Gastroesophageal sphincter (tissue), 4 donors: ENCODE data around the gene FIBP. TPM values are rescaled to one million over a fixed set of nuclear protein-coding genes. Genes with fewer than 3 reads are reported as not detected.
A peak's percentile ranks its signal among the peaks of the same experiment; 100 is the strongest.

Experiments
- ATAC-seq: fragments of 150-250 bp; one replicate; pipeline ENCODE4 v1.9.1; 2016; ENCODE audit warnings: mild to moderate bottlenecking, moderate library complexity
- H3K27ac ChIP-seq, 4 donors: fragments of 200-600 bp; sonication (generic) in 3 of 4; 1 replicate in 3 of 4; 2 replicates in 1 of 4; pipeline ENCODE4 v1.5.1; 2016 to 2019
- H3K27me3 ChIP-seq: fragments of 200-600 bp; sonication (generic); one replicate; pipeline ENCODE4 v1.5.1; 2019
- H3K36me3 ChIP-seq, 2 donors: fragments of 200-600 bp; sonication (generic); one replicate each; pipeline ENCODE4 v1.5.1; 2019; ENCODE audit warnings: control low read depth in 1 of 2
- H3K4me1 ChIP-seq, 3 donors: fragments of 200-600 bp; sonication (generic); 1 replicate in 2 of 3; 2 replicates in 1 of 3; pipeline ENCODE4 v1.5.1; 2016 to 2019; ENCODE audit warnings: control low read depth in 2 of 3
- H3K4me3 ChIP-seq, 2 donors: fragments of 200-600 bp; sonication (generic); one replicate each; pipeline ENCODE4 v1.5.1; 2019; ENCODE audit warnings: mild to moderate bottlenecking in 1 of 2, moderate library complexity in 1 of 2
- H3K9me3 ChIP-seq, 3 donors: fragments of 200-600 bp; sonication (generic); one replicate each; pipeline ENCODE4 v1.5.1; 2017 to 2019; ENCODE audit warnings: control low read depth in 2 of 3
- EP300 ChIP-seq: sonication (generic); formaldehyde crosslinking; IDR thresholded peaks from one replicate; pipeline ENCODE4 v1.6.1; 2017; ENCODE audit warnings: antibody characterized with exemption, mild to moderate bottlenecking
- POLR2A ChIP-seq, 2 donors: fragments of 450-650 bp; IDR thresholded peaks; one replicate each; pipeline ENCODE4 v1.6.1; 2017; ENCODE audit warnings: antibody characterized with exemption in 2 of 2, mild to moderate bottlenecking in 2 of 2, moderate library complexity in 1 of 2
- POLR2AphosphoS5 ChIP-seq: sonication (generic); formaldehyde crosslinking; IDR thresholded peaks from one replicate; pipeline ENCODE4 v1.6.1; 2017; ENCODE audit warnings: antibody characterized with exemption
- WGBS, 2 donors: methylation state at CpG; one replicate each; pipeline ENCODE4 v1.1.5; 2018; ENCODE audit warnings: low coverage in 1 of 2; 5-methylcytosine and 5-hydroxymethylcytosine counted together
- total RNA-seq, 4 donors: library from RNA; depleted of rRNA; stranded (reverse); fragments of >200 nt; gene quantifications; one replicate each; pipeline ENCODE4 v1.1.0, GENCODE V29; 2016
- TF ChIP-seq, protein P1 (sequence below), 4 experiments: fragments of 200-600 bp in 2 of 4; fragments of 450-650 bp in 2 of 4; sonication (generic) in 1 of 4; IDR thresholded peaks; one replicate each; pipeline ENCODE4 v1.5.1; 2017 to 2019; ENCODE audit warnings: antibody characterized with exemption in 4 of 4, mild to moderate bottlenecking in 2 of 4, moderate library complexity in 2 of 4

Gene FIBP
- total RNA-seq, 4 donors from 2014 or later = 35.2 to 62.3 (median 54.6) TPM

DNA sequence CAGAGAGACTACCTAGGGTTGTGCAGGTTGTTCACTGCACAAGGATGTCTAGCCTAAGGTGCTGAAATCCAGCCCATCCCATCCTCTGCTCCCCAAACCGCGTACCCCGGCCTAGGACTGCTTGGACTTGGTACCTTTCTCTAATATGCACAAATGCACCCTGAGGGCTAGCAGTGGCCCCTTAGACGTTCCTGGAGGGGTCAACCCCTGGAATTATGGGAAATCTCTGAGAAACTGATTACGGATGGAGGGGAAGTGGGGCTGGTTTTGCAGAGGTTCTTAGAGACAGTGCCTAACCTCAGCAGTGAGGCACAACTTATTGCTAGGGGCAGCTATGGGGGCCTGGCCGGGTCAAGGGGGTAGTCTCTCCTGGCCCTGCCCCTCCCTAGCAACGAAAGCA lies 28.1 kb upstream of the FIBP start:
- Histone ChIP-seq H3K27me3 (no peaks in the 10 kb centered on the region), H3K9me3 (no peaks in the 10 kb centered on the region), H3K4me1 (peaks cover 0 to 76% (median 50%) of the 10 kb centered on the region in 3 donors), H3K4me3 (no peak overlapping the region), H3K36me3 (peaks cover 0 to 17% of the 10 kb centered on the region in 2 donors), H3K27ac (peak overlapping the region; percentile 66 to 98 (median 97))
- TF ChIP-seq POLR2AphosphoS5 (no peak), POLR2A (IDR thresholded peaks at IDR 0.05) (no peak), EP300 (no peak)
- TF ChIP-seq, protein P1, sequence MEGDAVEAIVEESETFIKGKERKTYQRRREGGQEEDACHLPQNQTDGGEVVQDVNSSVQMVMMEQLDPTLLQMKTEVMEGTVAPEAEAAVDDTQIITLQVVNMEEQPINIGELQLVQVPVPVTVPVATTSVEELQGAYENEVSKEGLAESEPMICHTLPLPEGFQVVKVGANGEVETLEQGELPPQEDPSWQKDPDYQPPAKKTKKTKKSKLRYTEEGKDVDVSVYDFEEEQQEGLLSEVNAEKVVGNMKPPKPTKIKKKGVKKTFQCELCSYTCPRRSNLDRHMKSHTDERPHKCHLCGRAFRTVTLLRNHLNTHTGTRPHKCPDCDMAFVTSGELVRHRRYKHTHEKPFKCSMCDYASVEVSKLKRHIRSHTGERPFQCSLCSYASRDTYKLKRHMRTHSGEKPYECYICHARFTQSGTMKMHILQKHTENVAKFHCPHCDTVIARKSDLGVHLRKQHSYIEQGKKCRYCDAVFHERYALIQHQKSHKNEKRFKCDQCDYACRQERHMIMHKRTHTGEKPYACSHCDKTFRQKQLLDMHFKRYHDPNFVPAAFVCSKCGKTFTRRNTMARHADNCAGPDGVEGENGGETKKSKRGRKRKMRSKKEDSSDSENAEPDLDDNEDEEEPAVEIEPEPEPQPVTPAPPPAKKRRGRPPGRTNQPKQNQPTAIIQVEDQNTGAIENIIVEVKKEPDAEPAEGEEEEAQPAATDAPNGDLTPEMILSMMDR (IDR thresholded peaks at IDR 0.05) = no peak
- 60 to 67% methylated on average over 1 to 3 of the region's 7 CpGs for WGBS, 2 donors
- no peak for ATAC-seq

DNA sequence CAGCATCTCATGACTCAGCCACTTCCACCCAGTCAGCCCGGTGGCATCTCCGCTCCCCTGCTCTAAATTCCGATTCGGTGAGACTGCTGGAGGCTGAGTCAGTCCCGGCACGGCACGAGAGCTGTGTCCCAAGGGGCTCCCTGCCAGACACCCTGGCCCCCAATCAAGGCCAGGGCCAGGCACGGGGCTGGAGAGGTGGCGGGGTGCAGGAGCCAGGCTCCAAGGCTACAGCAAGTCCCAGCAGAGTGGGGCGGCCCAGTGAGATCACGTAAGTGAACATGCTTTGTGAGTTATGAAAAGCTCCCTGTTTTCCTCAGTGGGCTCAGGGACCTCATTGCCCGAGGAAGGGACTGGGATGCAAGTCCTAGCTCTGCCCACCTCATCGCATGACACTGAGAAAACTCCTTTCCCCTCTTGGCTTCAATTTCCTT lies 27.6 kb upstream of the FIBP start:
- 0 to 33% methylated on average over 1 to 3 of the region's 13 CpGs for WGBS, 2 donors
- peaks cover 0 to 74% (median 51%) of the 10 kb centered on the region in 3 donors for H3K4me1 ChIP-seq

DNA sequence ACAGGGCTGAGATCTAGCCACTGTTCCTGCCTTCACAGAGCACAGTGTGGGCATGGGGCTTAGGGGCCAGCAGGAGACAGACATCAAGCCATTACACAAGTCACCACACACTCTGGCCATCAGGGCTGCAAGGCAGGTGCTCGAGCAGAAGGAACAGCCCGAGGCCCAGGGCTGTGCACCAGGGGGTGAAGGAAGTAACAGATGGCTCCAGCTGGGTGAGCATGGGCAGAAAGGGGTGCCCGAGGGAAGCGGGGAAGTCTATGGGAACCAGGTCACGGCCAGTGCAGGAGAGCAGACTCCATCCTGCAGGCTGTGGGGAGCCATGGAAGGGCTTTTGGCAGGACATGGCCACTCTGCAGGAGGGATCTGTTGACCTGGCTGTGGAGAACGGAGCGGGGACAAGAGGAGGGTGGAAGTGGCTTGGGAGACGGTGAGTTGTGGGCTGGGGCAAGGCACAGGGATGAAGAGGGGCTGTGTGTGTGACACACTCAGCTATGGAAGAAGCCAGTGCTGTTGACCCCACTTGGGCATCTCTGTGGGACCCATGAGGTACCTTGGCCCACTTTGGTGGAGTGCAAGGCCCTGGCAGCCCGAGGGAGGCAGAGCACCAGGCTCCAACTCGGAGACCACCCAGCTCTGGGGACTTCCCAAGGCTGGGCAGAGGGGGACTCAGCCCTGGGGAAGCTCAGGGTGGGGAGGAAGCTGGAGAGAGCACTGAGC lies 27.0 kb upstream of the FIBP start:
- Histone ChIP-seq H3K27ac (peak overlapping the region; percentile 66 to 98 (median 97)), H3K4me3 (no peak overlapping the region), H3K9me3 (no peaks in the 10 kb centered on the region), H3K27me3 (no peaks in the 10 kb centered on the region), H3K4me1 (peaks cover 0 to 69% (median 45%) of the 10 kb centered on the region in 3 donors), H3K36me3 (peaks cover 0 to 8% of the 10 kb centered on the region in 2 donors)
- 60 to 80% methylated on average over 1 to 4 of the region's 10 CpGs for WGBS, 2 donors
- no peak for TF ChIP-seq POLR2A (IDR thresholded peaks at IDR 0.05)
- no peak for TF ChIP-seq POLR2AphosphoS5
- TF ChIP-seq, protein P1 (IDR thresholded peaks at IDR 0.05) = no peak
- TF ChIP-seq EP300 = no peak
- no peak for ATAC-seq

More for the DNA sequence above, 27.6 kb upstream of the FIBP start:
- no peak for TF ChIP-seq EP300
- peak; percentile 96 for TF ChIP-seq POLR2AphosphoS5
- H3K27ac ChIP-seq = peak overlapping the region; percentile 66 to 98 (median 97)
- peak; percentile 77 for ATAC-seq
- H3K27me3 ChIP-seq = no peaks in the 10 kb centered on the region
- H3K4me3 ChIP-seq = peak overlapping the region in 1 of 2 donors; percentile 8
- H3K9me3 ChIP-seq = no peaks in the 10 kb centered on the region
- H3K36me3 ChIP-seq = peaks cover 0 to 11% of the 10 kb centered on the region in 2 donors

DNA sequence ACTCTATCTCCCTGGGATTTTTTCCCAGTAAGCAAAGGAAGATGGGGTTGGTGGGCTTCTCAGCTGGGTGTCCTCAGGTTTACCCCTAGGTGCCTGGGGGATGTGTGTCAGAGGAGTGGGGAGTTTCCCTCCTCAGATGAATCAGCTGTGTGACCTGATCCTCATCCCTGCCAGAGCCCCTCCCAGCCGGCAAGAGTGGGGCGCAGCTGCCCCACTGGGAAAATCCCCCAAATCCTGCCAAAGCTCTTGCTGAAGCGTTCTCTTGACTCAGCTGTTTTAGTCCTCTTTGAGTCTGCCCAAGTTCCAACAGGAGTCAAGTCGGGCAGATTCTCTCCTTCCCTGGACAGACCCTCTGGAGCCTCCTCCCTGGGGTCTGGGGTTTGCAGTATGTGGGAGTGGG lies 24.6 kb upstream of the FIBP start:
- TF ChIP-seq POLR2A (IDR thresholded peaks at IDR 0.05) = no peak
- TF ChIP-seq EP300 = no peak
- TF ChIP-seq, protein P1 (IDR thresholded peaks at IDR 0.05) = no peak
- TF ChIP-seq POLR2AphosphoS5 = no peak
- H3K4me1 ChIP-seq = peaks cover 0 to 60% (median 40%) of the 10 kb centered on the region in 3 donors
- no peak overlapping the region for H3K4me3 ChIP-seq
- WGBS, 2 donors = 31% methylated on average over 2 of the region's 4 CpGs; no CpG with 5 or more reads in 1 of the 2 donors
- no peaks in the 10 kb centered on the region for H3K27me3 ChIP-seq
- H3K27ac ChIP-seq = peak overlapping the region in 2 of 4 donors; percentile 1 to 8
- no peaks in the 10 kb centered on the region for H3K9me3 ChIP-seq
- peaks cover 0 to 8% of the 10 kb centered on the region in 2 donors for H3K36me3 ChIP-seq
- no peak for ATAC-seq

DNA sequence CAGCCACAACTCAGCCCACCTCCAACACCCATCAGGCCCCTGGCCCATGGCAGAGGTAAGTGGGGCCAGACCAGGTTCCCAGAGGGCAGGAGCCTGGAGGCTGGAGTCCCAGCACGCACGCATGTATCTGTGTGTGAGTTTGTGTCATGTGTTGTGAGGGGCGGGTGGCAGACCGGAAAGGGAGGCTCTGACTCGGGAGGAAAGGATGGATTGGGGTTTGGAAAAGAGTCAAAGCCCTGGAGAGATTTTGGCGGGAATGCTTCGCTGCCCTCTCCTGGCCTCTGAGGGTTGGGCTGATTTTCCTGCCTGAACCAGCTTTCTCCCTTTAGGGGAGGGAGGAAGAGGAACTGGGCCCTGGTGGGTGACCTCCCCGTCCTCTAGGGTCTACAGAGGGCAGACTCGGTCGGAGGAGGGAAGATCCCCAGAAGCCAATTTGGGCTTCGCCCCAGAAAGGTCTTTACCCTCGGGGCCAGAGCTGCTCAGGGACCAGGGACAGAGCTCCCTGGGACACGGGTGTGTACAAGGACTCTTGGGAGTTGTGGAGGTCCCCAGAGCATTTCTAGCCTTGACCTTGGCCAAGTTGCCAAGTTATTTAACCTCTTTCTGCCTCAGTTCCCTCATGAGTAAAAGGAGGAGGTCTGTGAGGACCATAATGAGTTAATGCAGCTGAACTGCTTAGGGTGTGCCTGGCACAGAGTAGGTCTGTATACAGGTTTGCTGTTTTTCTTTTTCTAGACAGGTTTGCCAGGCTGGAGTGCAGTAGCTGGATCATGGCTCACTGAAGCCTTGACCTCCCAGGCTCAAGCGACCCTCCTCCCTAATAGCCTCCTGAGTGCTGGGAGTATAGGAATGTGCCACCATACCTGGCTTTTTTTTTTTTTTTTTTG lies 23.7 kb upstream of the FIBP start:
- H3K4me3 ChIP-seq = no peak overlapping the region
- peak; percentile 44 for ATAC-seq
- peak overlapping the region in 2 of 4 donors; percentile 45 to 51 for H3K27ac ChIP-seq
- TF ChIP-seq POLR2AphosphoS5 = peak; percentile 62
- TF ChIP-seq, protein P1 (IDR thresholded peaks at IDR 0.05) = peak in 3 of 4 experiments; percentile 27 to 45 (median 30)
- TF ChIP-seq EP300 = no peak
- WGBS, 2 donors = 19 to 21% methylated on average over 8 to 10 of the region's 14 CpGs
- H3K4me1 ChIP-seq = peaks cover 0 to 51% (median 30%) of the 10 kb centered on the region in 3 donors
- H3K27me3 ChIP-seq = no peaks in the 10 kb centered on the region
- peaks cover 0 to 2% of the 10 kb centered on the region in 2 donors for H3K36me3 ChIP-seq
- no peaks in the 10 kb centered on the region for H3K9me3 ChIP-seq
